PC-9 (cell line): ENCODE data around the gene SMIM22. TPM values are rescaled to one million over a fixed set of nuclear protein-coding genes. Genes with fewer than 3 reads are reported as not detected.
A peak's percentile ranks its signal among the peaks of the same experiment; 100 is the strongest.

Experiments
- BruUV-seq: library from RNA; stranded (reverse); fragments of 400-500 nt; replicated peaks from 2 replicates; lab custom pipeline; 2021; lab: Mats Ljungman, UMichigan
- CTCF ChIA-PET: fragments of 300-600 bp; sonication (Branson Sonifier 250); formaldehyde crosslinking; loops from one replicate; lab custom pipeline; 2022; ENCODE audit warnings: antibody characterized with exemption; lab: Charles Lee
- POLR2A ChIA-PET: fragments of 300-600 bp; sonication (Branson Sonifier 250); formaldehyde crosslinking; loops from one replicate; lab custom pipeline; 2022; ENCODE audit warnings: antibody characterized with exemption; ENCODE audit not compliant: unreplicated experiment; lab: Charles Lee
- DNase-seq, 2 experiments: peaks; one replicate each; pipeline versions ENCODE4 v3.0.0 to v3.0.0-alpha.2; 2015 to 2022; ENCODE audit warnings: mixed read lengths in 1 of 2
- H2AFZ ChIP-seq: fragments of 200-600 bp; sonication (generic); 2 replicates; pipeline ENCODE4 v1.8.1; 2017; ENCODE audit warnings: antibody characterized with exemption
- H3F3A ChIP-seq: fragments of 200-600 bp; sonication (generic); 2 replicates; pipeline ENCODE4 v1.8.1; 2017; ENCODE audit warnings: antibody characterized with exemption, mild to moderate bottlenecking, low read depth; ENCODE audit not compliant: insufficient read depth
- H3K27ac ChIP-seq: fragments of 200-600 bp; sonication (generic); 2 replicates; pipeline ENCODE4 v1.6.1; 2016; ENCODE audit warnings: mixed run types
- H3K27me3 ChIP-seq: fragments of 200-600 bp; sonication (generic); 2 replicates; pipeline ENCODE4 v1.6.1; 2016; ENCODE audit warnings: low read depth, mixed run types; ENCODE audit not compliant: insufficient read depth
- H3K36me3 ChIP-seq: fragments of 200-600 bp; sonication (generic); 2 replicates; pipeline ENCODE4 v1.6.1; 2016; ENCODE audit warnings: low read depth, mixed run types
- H3K4me1 ChIP-seq: fragments of 200-600 bp; sonication (generic); replicated peaks from 2 replicates; pipeline ENCODE4 v1.6.1; 2016; ENCODE audit warnings: mixed run types; ENCODE audit not compliant: insufficient read depth
- H3K4me2 ChIP-seq: fragments of 200-600 bp; sonication (generic); 2 replicates; pipeline ENCODE4 v1.6.1; 2017; ENCODE audit warnings: mixed run types
- H3K4me3 ChIP-seq: fragments of 200-600 bp; sonication (generic); 2 replicates; pipeline ENCODE4 v1.6.1; 2016; ENCODE audit warnings: mixed run types
- H3K79me2 ChIP-seq: fragments of 200-600 bp; sonication (generic); 2 replicates; pipeline ENCODE4 v1.6.1; 2017; ENCODE audit warnings: low read depth, mixed run types
- H3K9me2 ChIP-seq: fragments of 200-600 bp; sonication (generic); 2 replicates; pipeline ENCODE4 v1.8.1; 2017; ENCODE audit warnings: mild to moderate bottlenecking; ENCODE audit not compliant: insufficient read depth
- H3K9me3 ChIP-seq: fragments of 200-600 bp; sonication (generic); 2 replicates; pipeline ENCODE4 v1.8.1; 2016; ENCODE audit warnings: low read depth; ENCODE audit not compliant: insufficient read depth
- H4K20me1 ChIP-seq: fragments of 200-600 bp; sonication (generic); 2 replicates; pipeline ENCODE4 v1.8.1; 2017; ENCODE audit not compliant: insufficient read depth
- EZH2 ChIP-seq: fragments of 200-600 bp; sonication (generic); IDR thresholded peaks from 2 replicates; pipeline ENCODE4 v1.8.0; 2017; ENCODE audit warnings: antibody characterized with exemption, low read depth
- intact Hi-C: fragments of 100-400 bp; cut with micrococcal nuclease; formaldehyde crosslinking; loops from one replicate; pipeline ENCODE4 v1.10.0; 2022; ENCODE audit not compliant: unreplicated experiment
- total RNA-seq: library from RNA; stranded (reverse); gene quantifications from 2 replicates; pipeline ENCODE4 v1.2.3, GENCODE V29; 2021
- TF ChIP-seq, protein P1 (sequence below): fragments of 200-600 bp; sonication (generic); conservative IDR thresholded peaks from 2 replicates; pipeline ENCODE4 v1.6.1; 2017; ENCODE audit warnings: mixed run types, antibody characterized with exemption, mild to moderate bottlenecking, moderate library complexity

Gene SMIM22
- total RNA-seq, 1 experiment from 2014 or later: 134 TPM

DNA sequence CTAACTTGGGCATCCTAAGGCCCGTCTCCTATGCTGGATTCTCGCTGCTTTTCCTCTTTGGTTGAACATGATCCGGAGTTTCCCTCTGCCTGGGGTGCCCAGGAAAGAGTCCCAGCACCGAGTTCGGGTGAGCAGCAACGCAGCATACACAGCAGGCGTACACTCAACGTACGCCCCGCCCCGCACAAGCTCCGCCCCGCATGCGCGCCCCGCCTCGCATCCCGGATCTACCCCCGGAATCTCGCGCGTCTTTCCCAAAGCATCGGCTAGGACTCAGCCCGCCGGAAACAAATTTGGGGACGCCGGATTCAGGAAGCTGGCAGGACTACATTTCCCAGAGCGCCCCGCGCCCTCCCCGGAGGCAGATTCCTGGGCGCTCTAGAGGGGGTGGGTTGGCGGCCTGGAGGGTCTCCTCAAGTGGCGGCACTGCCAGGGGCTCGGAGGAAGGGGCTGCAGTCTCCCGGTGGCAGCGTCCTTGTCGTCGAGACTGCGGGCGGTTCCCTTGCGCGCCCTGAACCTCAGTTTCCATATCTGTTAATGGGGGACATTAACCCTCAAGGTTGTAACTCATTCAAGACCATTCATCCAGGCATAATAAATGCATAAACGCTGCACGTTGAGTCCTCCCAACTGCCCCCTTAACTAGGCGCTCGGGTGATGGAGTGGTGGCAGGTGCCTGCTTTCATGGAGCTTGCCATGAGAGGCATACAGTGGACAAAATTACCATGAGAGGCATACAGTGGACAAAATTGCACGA is 26.4 kb upstream of the SMIM22 start:
- H3K9me2 ChIP-seq: no peaks in the 10 kb centered on the region
- no TSS peak for BruUV-seq
- H3K4me1 ChIP-seq: peaks cover 10% of the 10 kb centered on the region
- intact Hi-C loops: loop anchor here (1.0 to 5.0 kb wide), 4 partner anchors 27 to 189 kb away; partner anchors contain the start of genes ANKS3, DNAAF8, ROGDI and SEC14L5
- peak overlapping the region; percentile 68 for H3K27ac ChIP-seq
- H3K36me3 ChIP-seq: no peaks in the 10 kb centered on the region
- H3K4me2 ChIP-seq: peak overlapping the region; percentile 89
- peak overlapping the region; percentile 85 for H2AFZ ChIP-seq
- ChIA-PET CTCF (no interaction called here), POLR2A (interaction anchor here (0.5 to 1.4 kb wide), 7 partner anchors 12 to 378 kb away, joined by 3 to 7 read pairs (median 4); partner anchors contain the start of genes DNAAF8 and ROGDI)
- no peaks in the 10 kb centered on the region for H3K27me3 ChIP-seq
- peaks cover 11% of the 10 kb centered on the region; the same call in 1 of the 2 replicates for H3F3A ChIP-seq
- TF ChIP-seq EZH2: no peak
- TF ChIP-seq, protein P1, sequence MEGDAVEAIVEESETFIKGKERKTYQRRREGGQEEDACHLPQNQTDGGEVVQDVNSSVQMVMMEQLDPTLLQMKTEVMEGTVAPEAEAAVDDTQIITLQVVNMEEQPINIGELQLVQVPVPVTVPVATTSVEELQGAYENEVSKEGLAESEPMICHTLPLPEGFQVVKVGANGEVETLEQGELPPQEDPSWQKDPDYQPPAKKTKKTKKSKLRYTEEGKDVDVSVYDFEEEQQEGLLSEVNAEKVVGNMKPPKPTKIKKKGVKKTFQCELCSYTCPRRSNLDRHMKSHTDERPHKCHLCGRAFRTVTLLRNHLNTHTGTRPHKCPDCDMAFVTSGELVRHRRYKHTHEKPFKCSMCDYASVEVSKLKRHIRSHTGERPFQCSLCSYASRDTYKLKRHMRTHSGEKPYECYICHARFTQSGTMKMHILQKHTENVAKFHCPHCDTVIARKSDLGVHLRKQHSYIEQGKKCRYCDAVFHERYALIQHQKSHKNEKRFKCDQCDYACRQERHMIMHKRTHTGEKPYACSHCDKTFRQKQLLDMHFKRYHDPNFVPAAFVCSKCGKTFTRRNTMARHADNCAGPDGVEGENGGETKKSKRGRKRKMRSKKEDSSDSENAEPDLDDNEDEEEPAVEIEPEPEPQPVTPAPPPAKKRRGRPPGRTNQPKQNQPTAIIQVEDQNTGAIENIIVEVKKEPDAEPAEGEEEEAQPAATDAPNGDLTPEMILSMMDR: no peak
- H3K4me3 ChIP-seq: peak overlapping the region; percentile 70
- H4K20me1 ChIP-seq: no peaks in the 10 kb centered on the region
- no peaks in the 10 kb centered on the region for H3K9me3 ChIP-seq
- H3K79me2 ChIP-seq: peaks cover 17% of the 10 kb centered on the region
- DNase-seq: peak; percentile 86 to 99

DNA sequence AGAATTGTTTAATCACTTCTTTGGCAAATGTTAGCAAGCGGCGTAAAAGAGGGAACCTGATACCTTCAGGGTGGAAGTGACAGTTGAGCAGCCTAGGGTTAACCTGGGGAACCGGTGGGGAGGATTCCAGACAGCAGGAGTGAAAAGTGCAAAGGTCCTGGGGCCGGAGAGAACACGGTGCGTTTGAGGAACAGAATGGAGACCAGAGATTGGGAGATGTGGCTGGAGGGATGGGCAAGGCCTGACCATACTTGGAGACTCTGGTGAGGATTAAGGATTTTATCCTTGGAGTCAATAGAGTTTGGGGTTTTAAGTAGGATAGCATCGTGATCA is 25.9 kb upstream of the SMIM22 start:
- BruUV-seq: no TSS peak
- intact Hi-C loops: loop anchor here (5.0 kb wide), 1 partner anchor 188 kb away; the partner anchor contains the start of gene SEC14L5
- Histone ChIP-seq H3K9me3 (no peaks in the 10 kb centered on the region), H3K4me1 (peaks cover 13% of the 10 kb centered on the region), H3K36me3 (no peaks in the 10 kb centered on the region), H2AFZ (peak overlapping the region; percentile 84), H3K4me2 (peak overlapping the region; percentile 89), H3K27ac (no peak overlapping the region), H3K4me3 (peak overlapping the region; percentile 70; the same call in 1 of the 2 replicates), H3F3A (peaks cover 11% of the 10 kb centered on the region; the same call in 1 of the 2 replicates), H4K20me1 (no peaks in the 10 kb centered on the region), H3K27me3 (no peaks in the 10 kb centered on the region), H3K79me2 (peaks cover 17% of the 10 kb centered on the region), H3K9me2 (no peaks in the 10 kb centered on the region)
- CTCF ChIA-PET: no interaction called here
- DNase-seq: no peak
- POLR2A ChIA-PET: interaction anchor here (0.7 to 1.4 kb wide), 3 partner anchors 30 to 34 kb away, joined by 4 to 5 read pairs (median 4); partner anchors contain the start of genes DNAAF8 and ROGDI
- TF ChIP-seq, protein P1: no peak
- no peak for TF ChIP-seq EZH2

DNA sequence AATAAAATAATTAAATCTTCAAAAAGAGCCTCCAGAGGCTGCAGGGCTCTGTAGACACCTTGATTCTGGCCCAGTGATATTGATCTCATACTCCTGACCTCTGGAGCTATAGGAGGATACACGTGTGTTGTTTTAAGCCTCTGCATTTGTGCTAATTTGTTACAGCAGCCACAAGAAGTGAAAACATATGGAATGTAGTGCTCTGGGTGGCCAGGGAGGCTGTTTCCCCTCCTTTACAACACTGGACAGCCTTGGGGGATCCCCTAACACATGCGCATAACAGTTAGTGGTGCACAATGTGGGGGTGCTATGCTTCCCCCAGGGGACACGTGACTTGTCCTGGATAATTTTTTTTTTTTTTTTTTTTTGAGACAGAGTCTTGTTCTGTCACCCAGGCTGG is 23.5 kb upstream of the SMIM22 start:
- Histone ChIP-seq H3K9me3 (no peaks in the 10 kb centered on the region), H3K4me3 (no peak overlapping the region), H3F3A (peaks cover 11% of the 10 kb centered on the region; the same call in 1 of the 2 replicates), H3K9me2 (no peaks in the 10 kb centered on the region), H4K20me1 (no peaks in the 10 kb centered on the region), H3K79me2 (peaks cover 2% of the 10 kb centered on the region), H3K4me2 (no peak overlapping the region), H3K27me3 (no peaks in the 10 kb centered on the region), H2AFZ (no peak overlapping the region), H3K4me1 (peaks cover 5% of the 10 kb centered on the region), H3K36me3 (no peaks in the 10 kb centered on the region), H3K27ac (no peak overlapping the region)
- intact Hi-C loops: no loop called here
- BruUV-seq: no TSS peak
- CTCF ChIA-PET: interaction anchor here (0.6 kb wide), 1 partner anchor 147 kb away, joined by 5 read pairs; no protein-coding TSS in a partner anchor
- no peak for DNase-seq
- TF ChIP-seq, protein P1: no peak
- TF ChIP-seq EZH2: no peak
- POLR2A ChIA-PET: interaction anchor here (1.7 kb wide), 1 partner anchor 24 kb away, joined by 11 read pairs; no protein-coding TSS in a partner anchor
